Progenitor cell of endocrine pancreas (in vitro differentiated cells): ENCODE data around the gene SERINC5. TPM values are rescaled to one million over a fixed set of nuclear protein-coding genes. Genes with fewer than 3 reads are reported as not detected.
A peak's percentile ranks its signal among the peaks of the same experiment; 100 is the strongest.
"Not testable (repeated sequence)": the region's sequence is repeated elsewhere in the genome, so short reads cannot be mapped to it uniquely, and the experiment has no call there.

Experiments
- DNase-seq: peaks from one replicate; pipeline ENCODE4 v3.0.0; 2021; ENCODE audit warnings: low spot score; ENCODE audit not compliant: unreplicated experiment
- H3K27ac Mint-ChIP-seq: 2 replicates; pipeline ENCODE4 v1.8.0; 2021; ENCODE audit warnings: mild to moderate bottlenecking, moderate library complexity, mixed read lengths
- H3K27me3 Mint-ChIP-seq: 2 replicates; pipeline ENCODE4 v1.8.0; 2021; ENCODE audit warnings: mixed read lengths
- H3K36me3 Mint-ChIP-seq: 2 replicates; pipeline ENCODE4 v1.8.0; 2022; ENCODE audit warnings: mixed read lengths; ENCODE audit not compliant: insufficient read depth
- H3K4me1 Mint-ChIP-seq: 2 replicates; pipeline ENCODE4 v1.8.0; 2021; ENCODE audit warnings: low read depth, mixed read lengths
- H3K4me3 Mint-ChIP-seq: 2 replicates; pipeline ENCODE4 v1.8.0; 2021; ENCODE audit warnings: low read depth, mild to moderate bottlenecking, moderate library complexity, mixed read lengths
- H3K9me3 Mint-ChIP-seq: 2 replicates; pipeline ENCODE4 v1.8.0; 2021; ENCODE audit warnings: low read depth, mixed read lengths
- CTCF ChIP-seq: fragments of 200-600 bp; sonication (generic); IDR thresholded peaks from one replicate; pipeline ENCODE4 v1.5.0; 2021; ENCODE audit warnings: antibody characterized with exemption, mild to moderate bottlenecking; ENCODE audit not compliant: unreplicated experiment
- total RNA-seq: library from RNA; stranded (reverse); gene quantifications from 2 replicates; pipeline ENCODE4 v1.2.1, GENCODE V29; 2021

Gene SERINC5
- total RNA-seq, 1 donor from 2014 or later, result 198 TPM

- Mint-ChIP-seq H3K27me3 (no peaks in the 10 kb centered on the region), H3K4me3 (no peak overlapping the region), H3K27ac (no peak overlapping the region), H3K36me3 (peaks cover 24% of the 10 kb centered on the region), H3K9me3 (peaks cover 12% of the 10 kb centered on the region), H3K4me1 (peaks cover 48% of the 10 kb centered on the region)
- no peak for DNase-seq
- TF ChIP-seq CTCF, result no peak
These were observed 141.0 kb downstream of the SERINC5 start for GRCh38 chr5:80114860-80115259.

- peak overlapping the region; percentile 95 for H3K27ac Mint-ChIP-seq
These were observed 144.4 kb downstream of the SERINC5 start for GRCh38 chr5:80111376-80111990.

DNA sequence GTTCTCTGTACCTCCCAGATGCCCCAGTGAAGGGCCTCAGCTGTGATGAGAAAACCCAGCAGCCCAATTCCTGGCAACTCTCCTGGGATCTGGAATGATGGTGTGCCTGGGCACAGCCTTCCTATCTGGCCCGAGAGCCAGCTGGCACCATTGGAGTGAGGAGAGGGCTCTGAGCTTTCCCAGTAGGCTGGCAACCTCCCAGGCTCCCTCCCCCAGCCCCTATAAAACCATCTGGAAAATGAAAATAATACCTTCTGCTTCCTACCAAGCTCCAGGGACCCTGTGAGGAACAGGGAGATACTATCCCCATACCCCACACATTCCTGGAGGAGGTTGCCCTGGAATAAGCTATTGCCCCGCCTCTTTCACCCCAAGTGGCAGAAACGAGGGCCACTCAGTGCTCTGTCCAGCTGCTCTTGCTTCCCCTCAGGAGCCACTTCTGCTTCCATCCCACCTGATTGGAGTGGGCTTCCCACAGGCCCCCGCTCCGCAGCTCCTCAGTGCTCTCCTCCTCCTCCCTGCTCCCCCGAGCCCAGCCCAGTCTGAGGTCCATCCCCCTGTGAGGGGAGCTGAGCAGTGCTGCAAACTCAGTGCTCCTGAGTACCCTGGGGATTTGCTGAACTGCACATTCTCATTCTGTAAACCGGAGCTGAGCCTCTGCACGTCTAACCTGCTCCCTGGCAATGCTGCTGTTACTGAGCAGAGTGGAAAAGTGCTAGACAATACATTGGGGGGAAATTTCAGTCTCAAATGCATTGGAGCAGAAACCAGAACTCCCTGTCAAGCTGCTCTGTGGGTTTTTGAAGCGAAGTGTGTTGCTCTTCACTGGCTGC is 146.0 kb downstream of the SERINC5 start:
- H3K36me3 Mint-ChIP-seq, result peaks cover 10% of the 10 kb centered on the region
- TF ChIP-seq CTCF, result no peak
- no peaks in the 10 kb centered on the region for H3K27me3 Mint-ChIP-seq
- H3K27ac Mint-ChIP-seq, result peak overlapping the region; percentile 95
- DNase-seq, result no peak
- H3K9me3 Mint-ChIP-seq, result peaks cover 14% of the 10 kb centered on the region
- no peak overlapping the region for H3K4me3 Mint-ChIP-seq
- H3K4me1 Mint-ChIP-seq, result peaks cover 61% of the 10 kb centered on the region

More at GRCh38 chr5:80111376-80111990, 144.4 kb downstream of the SERINC5 start:
- H3K4me1 Mint-ChIP-seq, result peaks cover 57% of the 10 kb centered on the region
- not testable (repeated sequence) for H3K27me3 Mint-ChIP-seq, DNase-seq
- H3K4me3 Mint-ChIP-seq, result peak overlapping the region; percentile 11
- peaks cover 16% of the 10 kb centered on the region for H3K9me3 Mint-ChIP-seq
- H3K36me3 Mint-ChIP-seq, result peaks cover 17% of the 10 kb centered on the region

GRCh38 chr5:80106916-80107315 is 148.9 kb downstream of the SERINC5 start:
- peaks cover 4% of the 10 kb centered on the region for H3K9me3 Mint-ChIP-seq
- TF ChIP-seq CTCF, result no peak
- H3K27ac Mint-ChIP-seq, result peak overlapping the region; percentile 82
- peaks cover 52% of the 10 kb centered on the region for H3K4me1 Mint-ChIP-seq
- H3K27me3 Mint-ChIP-seq, result no peaks in the 10 kb centered on the region
- H3K4me3 Mint-ChIP-seq, result no peak overlapping the region
- DNase-seq, result no peak
- H3K36me3 Mint-ChIP-seq, result no peaks in the 10 kb centered on the region

GRCh38 chr5:80105698-80106439 is 150.0 kb downstream of the SERINC5 start:
- no peak for TF ChIP-seq CTCF
- Mint-ChIP-seq H3K9me3 (peaks cover 4% of the 10 kb centered on the region), H3K4me3 (no peak overlapping the region), H3K27ac (peak overlapping the region; percentile 82), H3K36me3 (no peaks in the 10 kb centered on the region), H3K4me1 (peaks cover 42% of the 10 kb centered on the region), H3K27me3 (no peaks in the 10 kb centered on the region)
- DNase-seq, result no peak
